Liver (tissue), 3 donors: Measurements from ENCODE around the gene ZNF331.

Experiments
- ATF3 ChIP-seq: IDR thresholded peaks from 2 replicates; pipeline ENCODE4 v1.6.1; 2016; ENCODE audit warnings: antibody characterized with exemption
- CTCF ChIP-seq: fragments of 150-350 bp; IDR thresholded peaks from 2 replicates; pipeline ENCODE4 v1.5.1; 2017; ENCODE audit warnings: improper control_type of control experiment, low read depth, low read length; ENCODE audit not compliant: missing input control
- FOXA1 ChIP-seq: IDR thresholded peaks from 2 replicates; pipeline ENCODE4 v1.6.1; 2016; ENCODE audit warnings: antibody characterized with exemption
- GABPA ChIP-seq, 2 donors: IDR thresholded peaks in 1 of 2; conservative IDR thresholded peaks in 1 of 2; 2 replicates each; pipeline ENCODE4 v1.6.1; 2016; ENCODE audit warnings: antibody characterized with exemption in 2 of 2, mild to moderate bottlenecking in 1 of 2, moderate library complexity in 1 of 2
- HNF4A ChIP-seq, 2 donors: conservative IDR thresholded peaks; 2 replicates each; pipeline ENCODE4 v1.6.1; 2016; ENCODE audit warnings: antibody characterized with exemption in 2 of 2, mild to moderate bottlenecking in 2 of 2
- HNF4G ChIP-seq: IDR thresholded peaks from 2 replicates; pipeline ENCODE4 v1.6.1; 2016; ENCODE audit warnings: antibody characterized with exemption
- RAD21 ChIP-seq, 2 donors: IDR thresholded peaks; 2 replicates each; pipeline ENCODE4 v1.6.1; 2016; ENCODE audit warnings: antibody characterized with exemption in 2 of 2, mild to moderate bottlenecking in 2 of 2
- TAF1 ChIP-seq: conservative IDR thresholded peaks from 2 replicates; pipeline ENCODE4 v1.6.1; 2016; ENCODE audit warnings: antibody characterized with exemption, mild to moderate bottlenecking
- TF ChIP-seq, protein P1 (sequence below): IDR thresholded peaks from 2 replicates; pipeline ENCODE4 v1.6.1; 2016; ENCODE audit warnings: antibody characterized with exemption
- TF ChIP-seq, protein P2 (sequence below): IDR thresholded peaks from 2 replicates; pipeline ENCODE4 v1.6.1; 2016; ENCODE audit warnings: antibody characterized with exemption, mild to moderate bottlenecking
- donor health status: healthy.
- donor health status: healthy.

DNA sequence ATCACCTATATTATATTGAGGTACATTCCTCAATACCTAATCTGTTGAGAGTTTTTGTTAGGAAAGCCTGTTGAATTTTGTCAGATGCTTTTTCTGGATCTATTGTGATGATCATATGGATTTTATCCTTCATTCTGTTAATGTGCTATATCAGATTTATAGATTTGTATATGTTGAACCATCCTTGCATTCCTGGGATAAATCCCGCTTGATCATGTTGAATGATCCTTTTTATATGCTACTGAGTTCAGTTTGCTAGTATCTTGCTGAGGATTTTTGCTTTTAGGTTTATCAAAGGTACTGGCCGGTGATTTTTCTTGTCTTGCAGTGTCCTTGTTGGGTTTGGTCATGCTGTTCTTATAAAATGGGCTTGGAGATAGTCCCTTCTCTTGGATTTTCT, 12.0 kb upstream of the ZNF331 start:
- TF ChIP-seq CTCF (no peak), HNF4G (no peak), TAF1 (no peak), RAD21 (IDR thresholded peaks at IDR 0.05) (no peak), GABPA (IDR thresholded peaks at IDR 0.05 in 1 of 2, conservative IDR thresholded peaks at IDR 0.05 in 1 of 2) (no peak), HNF4A (conservative IDR thresholded peaks at IDR 0.05) (no peak), FOXA1 (no peak), ATF3 (no peak)
- TF ChIP-seq, protein P1, sequence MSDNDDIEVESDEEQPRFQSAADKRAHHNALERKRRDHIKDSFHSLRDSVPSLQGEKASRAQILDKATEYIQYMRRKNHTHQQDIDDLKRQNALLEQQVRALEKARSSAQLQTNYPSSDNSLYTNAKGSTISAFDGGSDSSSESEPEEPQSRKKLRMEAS: no peak
- TF ChIP-seq, protein P2, sequence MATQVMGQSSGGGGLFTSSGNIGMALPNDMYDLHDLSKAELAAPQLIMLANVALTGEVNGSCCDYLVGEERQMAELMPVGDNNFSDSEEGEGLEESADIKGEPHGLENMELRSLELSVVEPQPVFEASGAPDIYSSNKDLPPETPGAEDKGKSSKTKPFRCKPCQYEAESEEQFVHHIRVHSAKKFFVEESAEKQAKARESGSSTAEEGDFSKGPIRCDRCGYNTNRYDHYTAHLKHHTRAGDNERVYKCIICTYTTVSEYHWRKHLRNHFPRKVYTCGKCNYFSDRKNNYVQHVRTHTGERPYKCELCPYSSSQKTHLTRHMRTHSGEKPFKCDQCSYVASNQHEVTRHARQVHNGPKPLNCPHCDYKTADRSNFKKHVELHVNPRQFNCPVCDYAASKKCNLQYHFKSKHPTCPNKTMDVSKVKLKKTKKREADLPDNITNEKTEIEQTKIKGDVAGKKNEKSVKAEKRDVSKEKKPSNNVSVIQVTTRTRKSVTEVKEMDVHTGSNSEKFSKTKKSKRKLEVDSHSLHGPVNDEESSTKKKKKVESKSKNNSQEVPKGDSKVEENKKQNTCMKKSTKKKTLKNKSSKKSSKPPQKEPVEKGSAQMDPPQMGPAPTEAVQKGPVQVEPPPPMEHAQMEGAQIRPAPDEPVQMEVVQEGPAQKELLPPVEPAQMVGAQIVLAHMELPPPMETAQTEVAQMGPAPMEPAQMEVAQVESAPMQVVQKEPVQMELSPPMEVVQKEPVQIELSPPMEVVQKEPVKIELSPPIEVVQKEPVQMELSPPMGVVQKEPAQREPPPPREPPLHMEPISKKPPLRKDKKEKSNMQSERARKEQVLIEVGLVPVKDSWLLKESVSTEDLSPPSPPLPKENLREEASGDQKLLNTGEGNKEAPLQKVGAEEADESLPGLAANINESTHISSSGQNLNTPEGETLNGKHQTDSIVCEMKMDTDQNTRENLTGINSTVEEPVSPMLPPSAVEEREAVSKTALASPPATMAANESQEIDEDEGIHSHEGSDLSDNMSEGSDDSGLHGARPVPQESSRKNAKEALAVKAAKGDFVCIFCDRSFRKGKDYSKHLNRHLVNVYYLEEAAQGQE: no peak
